HG03175 (cell line): ENCODE data around the gene WFS1.

ENCODE experiments used
- ATAC-seq: cut with Tn5 transposase; IDR thresholded peaks from one replicate; pipeline ENCODE4 v1.9.1; 2021; ENCODE audit warnings: mild to moderate bottlenecking, moderate library complexity; ENCODE audit not compliant: unreplicated experiment

The WFS1 gene

GRCh38 chr4:6298852-6299251 is 29.2 kb downstream of the WFS1 start:
- no peak for ATAC-seq

GRCh38 chr4:6299875-6300274 is 30.2 kb downstream of the WFS1 start:
- no peak for ATAC-seq

- ATAC-seq, result no peak
These were observed 30.7 kb downstream of the WFS1 start for GRCh38 chr4:6300359-6300758.

- no peak for ATAC-seq
These were observed 31.5 kb downstream of the WFS1 start for GRCh38 chr4:6301051-6301731.

GRCh38 chr4:6301732-6302442 is 32.2 kb downstream of the WFS1 start:
- ATAC-seq, result no peak

- ATAC-seq, result no peak
These were observed 33.2 kb downstream of the WFS1 start for GRCh38 chr4:6302869-6303268.

- no peak for ATAC-seq
These were observed 34.3 kb downstream of the WFS1 start for GRCh38 chr4:6303943-6304342.

- no peak for ATAC-seq
These were observed 36.6 kb downstream of the WFS1 start for GRCh38 chr4:6306299-6306698.

- no peak for ATAC-seq
These were observed 37.6 kb downstream of the WFS1 start for GRCh38 chr4:6307230-6307629.

GRCh38 chr4:6307891-6308290 is 38.2 kb downstream of the WFS1 start:
- no peak for ATAC-seq

GRCh38 chr4:6308899-6309643 is 39.4 kb downstream of the WFS1 start:
- no peak for ATAC-seq

GRCh38 chr4:6309777-6310176 is 40.1 kb downstream of the WFS1 start:
- ATAC-seq, result no peak

- ATAC-seq, result no peak
These were observed 43.6 kb downstream of the WFS1 start for GRCh38 chr4:6313216-6313615.

- ATAC-seq, result no peak
These were observed 46.9 kb downstream of the WFS1 start for GRCh38 chr4:6316461-6317003.

- no peak for ATAC-seq
These were observed 48.6 kb downstream of the WFS1 start for GRCh38 chr4:6318206-6318605.

- ATAC-seq, result no peak
These were observed 50.0 kb downstream of the WFS1 start for GRCh38 chr4:6319530-6320150.

- ATAC-seq, result no peak
These were observed 51.0 kb downstream of the WFS1 start for GRCh38 chr4:6320663-6321062.

GRCh38 chr4:6321361-6321760 is 51.7 kb downstream of the WFS1 start:
- ATAC-seq, result no peak

GRCh38 chr4:6322067-6322760 is 52.6 kb downstream of the WFS1 start:
- no peak for ATAC-seq

GRCh38 chr4:6322761-6323566 is 53.3 kb downstream of the WFS1 start:
- ATAC-seq, result no peak
